ENCODE data around the gene ITGAE.
"Not testable (repeated sequence)": the region's sequence is repeated elsewhere in the genome, so short reads cannot be mapped to it uniquely, and the experiment has no call there.

The ITGAE gene

GRCh38 chr17:3794152-3794551 is 6.8 kb downstream of the ITGAE start:
- DNase-seq = not testable (repeated sequence)

DNA sequence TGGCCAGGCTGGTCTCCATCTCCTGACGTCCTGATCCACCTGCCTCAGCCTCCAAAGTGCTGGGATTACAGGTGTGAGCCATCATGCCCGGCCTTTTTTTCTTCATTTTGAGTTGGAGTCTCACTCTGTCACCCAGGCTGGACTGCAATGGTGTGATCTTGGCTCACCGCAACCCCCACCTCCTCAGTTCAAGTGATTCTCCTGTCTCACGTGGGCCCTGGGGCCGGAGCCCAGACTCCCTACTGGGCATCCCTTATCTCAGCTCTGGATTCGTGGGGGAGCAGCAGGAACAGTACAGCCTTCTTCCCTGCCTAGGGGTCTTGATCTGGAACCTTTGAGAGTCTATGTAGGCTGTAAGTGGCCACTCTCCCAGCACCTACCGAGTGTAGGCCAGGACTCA is 7.7 kb downstream of the ITGAE start:
- DNase-seq = not testable (repeated sequence)

GRCh38 chr17:3792481-3792880 is 8.5 kb downstream of the ITGAE start:
- no peak for DNase-seq

DNA sequence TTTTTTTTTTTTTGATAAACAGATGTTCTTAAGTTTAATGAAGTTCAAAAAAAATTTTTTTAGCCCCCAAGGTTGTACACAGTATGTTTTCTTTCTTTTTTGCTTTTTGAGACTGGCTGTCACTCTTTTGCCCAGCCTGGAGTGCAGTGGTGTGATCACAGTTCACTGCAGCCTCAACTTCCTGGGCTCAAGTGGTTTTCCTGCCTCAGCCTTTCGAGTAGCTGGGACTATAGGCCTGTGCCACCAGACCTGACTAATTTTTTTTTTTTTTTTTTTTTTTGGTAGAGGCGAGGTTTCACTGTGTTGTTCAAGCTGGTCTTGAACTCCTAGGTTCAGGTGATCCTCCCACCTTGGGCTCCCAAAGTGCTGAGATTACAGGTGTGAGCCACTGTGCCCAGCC is 12.8 kb downstream of the ITGAE start:
- DNase-seq = no peak

DNA sequence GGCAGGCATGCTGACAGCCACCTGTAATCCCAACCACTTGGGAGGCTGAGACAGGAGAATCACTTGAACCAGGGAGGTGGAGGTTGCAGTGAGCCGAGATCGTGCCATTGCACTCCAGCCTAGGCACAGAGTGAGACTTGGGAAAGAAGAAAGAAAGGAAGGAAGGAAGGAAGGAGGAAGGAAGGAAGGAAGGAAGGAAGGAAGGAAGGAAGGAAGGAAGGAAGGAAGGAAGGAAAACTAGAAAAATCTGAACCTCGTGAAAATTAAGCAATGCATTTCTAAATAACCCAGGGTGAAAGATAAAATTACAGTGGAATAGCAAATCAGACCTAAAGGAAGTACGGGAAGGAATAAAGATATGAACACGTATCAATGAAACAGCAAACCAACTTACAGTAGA is 15.7 kb downstream of the ITGAE start:
- not testable (repeated sequence) for DNase-seq

DNA sequence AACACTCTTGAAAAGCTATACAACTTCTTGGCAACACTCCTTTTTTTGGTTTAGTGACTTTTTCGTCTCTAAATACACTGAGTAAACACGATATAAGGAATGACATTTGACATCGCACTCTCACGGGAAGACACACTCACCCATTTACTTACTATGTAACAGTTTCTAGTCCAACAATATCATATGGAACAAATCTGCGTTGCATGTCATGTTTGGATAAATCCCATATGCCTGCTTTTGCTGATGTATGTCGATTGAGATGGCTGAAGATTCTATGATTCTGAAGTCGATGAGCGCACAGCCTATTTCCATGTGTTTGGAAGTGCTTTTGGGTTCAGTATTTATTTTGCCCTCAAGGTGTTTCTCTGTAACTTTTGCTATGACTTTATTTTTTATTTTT is 18.2 kb downstream of the ITGAE start:
- DNase-seq = no peak

DNA sequence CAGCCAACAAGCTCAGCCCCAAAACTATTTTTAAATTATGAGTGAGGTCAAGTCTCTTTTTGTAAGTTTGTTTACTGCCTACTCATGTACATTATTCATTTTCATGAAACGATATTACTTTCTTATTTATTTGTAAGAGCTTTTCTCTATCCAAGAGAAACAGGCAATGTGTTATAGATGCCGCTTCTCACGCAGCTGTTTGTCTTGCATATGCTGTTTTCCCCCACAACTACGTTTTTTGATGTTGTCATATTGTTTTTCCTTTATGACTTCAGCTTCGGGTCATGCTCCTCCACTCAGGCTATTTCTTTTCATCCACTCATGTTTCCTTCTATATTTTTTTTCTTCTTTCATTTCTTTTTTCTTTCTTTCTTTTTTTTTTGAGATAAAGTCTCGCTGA is 20.0 kb downstream of the ITGAE start:
- DNase-seq = no peak

DNA sequence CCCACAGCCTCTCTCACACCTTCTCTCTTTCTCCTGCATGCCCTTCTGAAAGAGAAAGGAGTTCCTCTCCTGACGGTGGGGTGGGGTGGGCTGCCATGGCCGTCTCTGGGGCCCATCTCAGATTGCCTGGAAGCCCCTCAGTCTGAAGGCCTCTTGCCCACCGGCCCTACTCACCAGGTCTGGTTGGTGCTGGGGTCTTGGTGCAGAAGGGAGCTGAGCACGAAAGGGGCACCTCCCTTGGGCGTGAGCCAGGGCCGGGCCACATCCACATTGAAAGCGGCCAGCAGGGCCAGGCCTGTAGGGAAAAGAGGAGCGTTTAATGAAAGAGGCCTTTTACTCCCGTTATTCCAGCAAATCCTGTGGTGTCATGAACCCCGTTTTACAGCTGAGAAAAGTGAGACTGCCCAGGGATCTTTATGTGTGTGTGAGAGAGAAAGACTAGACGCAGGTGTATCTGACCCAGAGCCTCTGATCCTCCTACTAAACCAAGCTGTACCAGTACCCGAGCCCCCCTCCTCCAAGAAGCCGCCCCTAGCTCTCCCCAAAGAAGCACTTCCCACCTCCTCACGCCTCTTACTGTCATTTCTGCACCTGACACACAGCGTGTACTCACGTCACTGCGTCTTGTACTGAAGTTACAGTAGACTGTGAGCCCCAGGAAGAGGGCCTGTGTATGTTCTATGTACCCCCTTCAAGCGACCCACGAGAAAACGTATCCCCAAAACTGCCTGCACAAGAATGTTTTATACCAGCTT is 23.4 kb downstream of the ITGAE start:
- DNase-seq = no peak

- no peak for DNase-seq
These were observed 27.0 kb downstream of the ITGAE start for GRCh38 chr17:3773966-3774365.

DNA sequence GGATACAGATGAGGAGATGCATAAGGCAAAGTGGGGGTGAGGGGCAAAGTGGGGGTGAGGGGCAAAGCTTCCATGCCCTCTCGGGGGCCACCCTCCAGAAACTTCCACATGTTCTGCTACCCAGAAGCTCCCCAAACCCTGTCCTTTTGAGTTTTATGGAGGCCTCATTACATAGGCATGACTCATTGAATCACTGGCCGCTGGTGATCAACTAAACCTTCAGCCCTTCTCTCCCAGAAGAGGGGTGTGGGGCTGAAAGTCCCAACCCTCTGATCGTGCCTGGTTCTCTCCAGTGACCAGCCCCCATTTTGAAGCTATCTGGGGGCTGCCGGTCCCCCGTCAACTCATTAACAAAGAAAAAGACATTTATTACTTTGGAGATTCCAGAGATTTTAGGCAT is 27.5 kb downstream of the ITGAE start:
- DNase-seq = no peak

- no peak for DNase-seq
These were observed 28.2 kb downstream of the ITGAE start for GRCh38 chr17:3772764-3773163.

GRCh38 chr17:3771140-3771539 is 29.8 kb downstream of the ITGAE start:
- DNase-seq = no peak

DNA sequence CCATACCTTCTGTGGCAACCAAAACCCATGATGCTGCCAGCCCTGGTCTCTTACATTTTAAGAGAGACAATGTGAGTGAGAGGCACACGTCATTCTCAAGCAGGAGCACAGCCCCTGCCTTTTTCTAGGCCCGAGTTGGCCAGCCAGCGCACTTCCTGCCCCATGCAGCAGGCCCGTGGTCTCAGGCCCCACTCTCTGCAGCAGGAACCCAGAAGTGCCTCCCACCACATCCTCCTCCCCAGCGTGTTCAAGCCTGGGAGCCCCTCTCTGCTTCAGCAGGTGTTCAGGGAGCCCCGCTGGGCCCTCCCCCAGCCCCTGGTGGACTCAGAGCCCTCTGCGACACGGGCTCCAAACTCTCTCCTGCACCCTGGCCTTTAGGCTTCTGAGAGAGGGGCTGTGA is 30.5 kb downstream of the ITGAE start:
- DNase-seq = no peak

DNA sequence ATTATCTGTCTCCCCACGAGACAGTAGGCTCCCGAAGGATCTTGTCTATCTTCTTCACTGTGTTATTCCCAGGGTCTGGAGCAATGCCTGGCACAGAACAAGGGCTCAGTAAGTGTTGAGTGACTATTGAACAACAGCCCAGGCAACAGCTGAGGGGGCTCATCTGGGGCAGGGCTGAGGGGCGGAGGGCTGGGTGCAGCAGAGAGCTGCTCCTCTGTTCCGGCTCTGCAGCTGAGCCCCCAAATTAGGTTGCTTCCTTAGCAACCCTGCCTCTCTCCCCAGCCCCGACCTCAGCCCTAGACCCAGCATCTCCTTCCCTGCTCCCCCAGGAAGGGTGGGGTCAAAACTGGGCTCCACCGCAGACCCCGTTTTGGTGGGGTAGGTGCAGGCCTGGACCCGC is 32.2 kb downstream of the ITGAE start:
- DNase-seq = no peak

GRCh38 chr17:3768341-3768740 is 32.6 kb downstream of the ITGAE start:
- no peak for DNase-seq

GRCh38 chr17:3766779-3767178 is 34.2 kb downstream of the ITGAE start:
- no peak for DNase-seq

- DNase-seq = no peak
These were observed 35.0 kb downstream of the ITGAE start for GRCh38 chr17:3765981-3766380.

DNA sequence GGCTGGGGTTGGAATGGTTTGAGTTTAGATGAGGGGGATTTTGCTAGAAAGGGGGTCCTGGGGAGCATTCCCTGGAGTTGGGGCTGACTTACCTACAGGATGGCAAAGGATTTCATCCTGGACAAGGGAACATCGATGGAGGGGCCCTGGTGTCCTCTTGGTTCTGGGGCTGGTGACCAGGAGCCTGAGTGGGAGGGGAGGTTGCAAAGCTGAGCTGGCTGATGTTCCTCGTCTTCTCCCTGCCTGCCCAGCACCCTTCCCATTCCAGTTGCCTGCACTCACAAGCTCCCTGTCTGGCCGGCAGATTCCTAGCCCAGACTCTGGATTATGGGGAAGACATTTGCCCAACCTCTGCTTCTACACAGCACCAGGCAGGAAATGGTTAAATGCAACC is 37.2 kb downstream of the ITGAE start:
- DNase-seq = no peak

GRCh38 chr17:3762922-3763776 is 37.8 kb downstream of the ITGAE start:
- DNase-seq = no peak

GRCh38 chr17:3761918-3762380 is 39.0 kb downstream of the ITGAE start:
- no peak for DNase-seq

GRCh38 chr17:3761036-3761917 is 39.7 kb downstream of the ITGAE start:
- DNase-seq = no peak

GRCh38 chr17:3759597-3760216 is 41.3 kb downstream of the ITGAE start:
- DNase-seq = no peak

Data from DMS 273 treated with DMSO at 0.1 percent for 48 hours (cell line).